H1 (cell line): ENCODE data around the gene RIT2. TPM values are rescaled to one million over a fixed set of nuclear protein-coding genes. Genes with fewer than 3 reads are reported as not detected.

ENCODE experiments used
- CTCF ChIA-PET: fragments of 300-600 bp; sonication (Branson Sonifier 250); formaldehyde crosslinking; loops from one replicate; lab custom pipeline; 2021; ENCODE audit not compliant: partially characterized antibody; lab: Charles Lee
- POLR2A ChIA-PET: fragments of 300-600 bp; sonication (Branson Sonifier 250); formaldehyde crosslinking; loops from one replicate; lab custom pipeline; 2021; ENCODE audit warnings: inconsistent platforms; ENCODE audit not compliant: partially characterized antibody; lab: Charles Lee
- DNase-seq, 2 experiments: peaks; one replicate each; pipeline versions ENCODE4 v3.0.0 to v3.0.0-alpha.2; 2010 to 2022; ENCODE audit warnings: low spot score in 2 of 2, low read depth in 1 of 2, mixed read lengths in 1 of 2
- FAIRE-seq: peaks from 2 replicates; lab custom pipeline; 2011; peaks lifted over from hg19 to GRCh38; lab: Jason Lieb, UNC
- H2AFZ ChIP-seq: 2 replicates; pipeline ENCODE4 v1.8.1; 2012; ENCODE audit warnings: low read length, inconsistent platforms
- H2AK5ac ChIP-seq: 2 replicates; pipeline ENCODE4 v1.6.1; 2013; ENCODE audit warnings: low read depth, low read length
- H2BK120ac ChIP-seq: replicated peaks from 2 replicates; pipeline ENCODE3; 2013; ENCODE audit warnings: low read depth, low read length, inconsistent platforms
- H2BK12ac ChIP-seq: 2 replicates; pipeline ENCODE4 v1.6.1; 2013; ENCODE audit warnings: low read depth, low read length
- H2BK15ac ChIP-seq: 2 replicates; pipeline ENCODE4 v1.6.1; 2013; ENCODE audit warnings: low read length
- H2BK20ac ChIP-seq: 2 replicates; pipeline ENCODE4 v1.6.1; 2013; ENCODE audit warnings: low read length
- H2BK5ac ChIP-seq: 2 replicates; pipeline ENCODE4 v1.6.1; 2013; ENCODE audit warnings: low read depth, low read length
- H3K14ac ChIP-seq: 2 replicates; pipeline ENCODE4 v1.6.1; 2013; ENCODE audit warnings: inconsistent platforms; ENCODE audit not compliant: insufficient read length
- H3K18ac ChIP-seq: 2 replicates; pipeline ENCODE4 v1.6.1; 2013; ENCODE audit warnings: low read length; ENCODE audit errors: extremely low read depth
- H3K23ac ChIP-seq: 2 replicates; pipeline ENCODE4 v1.6.1; 2013; ENCODE audit warnings: inconsistent platforms; ENCODE audit not compliant: insufficient read length
- H3K23me2 ChIP-seq: 2 replicates; pipeline ENCODE4 v1.6.1; 2013; ENCODE audit warnings: low read depth, low read length
- H3K27ac ChIP-seq: 2 replicates; pipeline ENCODE4 v1.6.1; 2011; ENCODE audit warnings: low read depth, low read length, inconsistent platforms
- H3K27me3 ChIP-seq, 4 experiments: replicated peaks in 1 of 4; 1 replicate in 1 of 4; 2 replicates in 3 of 4; pipeline versions ENCODE4 v1.6.1 to v1.8.1; 2011 to 2013; ENCODE audit warnings: low read length in 3 of 4, mild to moderate bottlenecking in 3 of 4, inconsistent platforms in 2 of 4, mixed read lengths in 2 of 4, moderate library complexity in 1 of 4; ENCODE audit not compliant: control insufficient read depth in 3 of 4, insufficient read depth in 3 of 4; ENCODE audit errors: extremely low read depth in 1 of 4
- H3K36me3 ChIP-seq, 4 experiments: 2 replicates each; pipeline versions ENCODE4 v1.6.1 to v1.8.1; 2011 to 2013; ENCODE audit warnings: mild to moderate bottlenecking in 4 of 4, low read length in 3 of 4, moderate library complexity in 2 of 4, control low read depth in 1 of 4, inconsistent platforms in 1 of 4; ENCODE audit not compliant: insufficient read depth in 4 of 4, control insufficient read depth in 2 of 4
- H3K4ac ChIP-seq: replicated peaks from 2 replicates; pipeline ENCODE3; 2013; ENCODE audit warnings: low read length, low read depth, mixed read lengths, inconsistent platforms; ENCODE audit not compliant: insufficient read length
- H3K4me1 ChIP-seq, 4 experiments: replicated peaks in 1 of 4; 1 replicate in 1 of 4; 2 replicates in 3 of 4; pipeline versions ENCODE4 v1.6.1 to v1.8.1; 2011 to 2013; ENCODE audit warnings: low read length in 3 of 4, inconsistent platforms in 2 of 4, mixed read lengths in 1 of 4; ENCODE audit not compliant: insufficient read depth in 4 of 4, control insufficient read depth in 3 of 4
- H3K4me2 ChIP-seq, 2 experiments: 2 replicates each; pipeline versions ENCODE4 v1.6.1 to v1.8.1; 2011 to 2013; ENCODE audit warnings: low read depth in 2 of 2, low read length in 2 of 2, control low read depth in 1 of 2, inconsistent platforms in 1 of 2, mild to moderate bottlenecking in 1 of 2; ENCODE audit not compliant: insufficient read depth in 1 of 2
- H3K4me3 ChIP-seq, 4 experiments: fragments of 200-600, 300-600 bp in 1 of 4; sonication (generic), shearing (Covaris generic), sonication (Bioruptor Twin) in 1 of 4; 2 replicates each; pipeline versions ENCODE4 v1.5.1 to v1.8.1; 2011 to 2016; ENCODE audit warnings: low read length in 4 of 4, low read depth in 3 of 4, control low read depth in 2 of 4, inconsistent platforms in 2 of 4, mild to moderate bottlenecking in 2 of 4, mixed read lengths in 1 of 4, moderate library complexity in 1 of 4; ENCODE audit not compliant: insufficient read depth in 2 of 4; ENCODE audit errors: extremely low read depth in 1 of 4
- H3K56ac ChIP-seq: replicated peaks from 2 replicates; pipeline ENCODE3; 2013; ENCODE audit warnings: low read depth, mild to moderate bottlenecking, mixed read lengths, low read length, inconsistent platforms; ENCODE audit not compliant: insufficient read length
- H3K79me1 ChIP-seq: 2 replicates; pipeline ENCODE4 v1.6.1; 2013; ENCODE audit warnings: low read depth, low read length, control low read depth
- H3K79me2 ChIP-seq, 2 experiments: 2 replicates each; pipeline versions ENCODE4 v1.6.1 to v1.8.1; 2012 to 2013; ENCODE audit warnings: low read length in 2 of 2, mild to moderate bottlenecking in 2 of 2, inconsistent platforms in 1 of 2; ENCODE audit not compliant: insufficient read depth in 2 of 2, control insufficient read depth in 1 of 2
- H3K9ac ChIP-seq, 4 experiments: replicated peaks in 1 of 4; 1 replicate in 1 of 4; 2 replicates in 3 of 4; pipeline versions ENCODE4 v1.6.1 to v1.8.1; 2011 to 2013; ENCODE audit warnings: low read depth in 3 of 4, low read length in 3 of 4, control low read depth in 2 of 4, mild to moderate bottlenecking in 2 of 4, moderate library complexity in 2 of 4, inconsistent platforms in 1 of 4; ENCODE audit errors: extremely low read depth in 1 of 4
- H3K9me3 ChIP-seq, 2 experiments: 2 replicates each; pipeline versions ENCODE4 v1.6.1 to v1.8.1; 2012 to 2013; ENCODE audit warnings: mild to moderate bottlenecking in 2 of 2, moderate library complexity in 2 of 2, control low read depth in 1 of 2, inconsistent platforms in 1 of 2, low read depth in 1 of 2, low read length in 1 of 2, mixed read lengths in 1 of 2; ENCODE audit not compliant: insufficient read depth in 2 of 2
- H4K20me1 ChIP-seq, 2 experiments: replicated peaks in 1 of 2; 2 replicates each; pipeline versions ENCODE3 to v1.8.1; 2011 to 2013; ENCODE audit warnings: inconsistent platforms in 2 of 2, low read length in 2 of 2, mild to moderate bottlenecking in 1 of 2; ENCODE audit not compliant: insufficient read depth in 2 of 2, control insufficient read depth in 1 of 2
- H4K5ac ChIP-seq: 2 replicates; pipeline ENCODE4 v1.6.1; 2013; ENCODE audit warnings: low read length, low read depth, mixed read lengths, inconsistent platforms; ENCODE audit not compliant: insufficient read length
- H4K8ac ChIP-seq: 2 replicates; pipeline ENCODE4 v1.8.0; 2013; ENCODE audit warnings: mild to moderate bottlenecking, moderate library complexity, low read length, inconsistent platforms; ENCODE audit not compliant: insufficient read depth; ENCODE audit errors: extremely low read depth
- H4K91ac ChIP-seq: replicated peaks from 2 replicates; pipeline ENCODE3; 2013; ENCODE audit warnings: low read length, mixed read lengths, inconsistent platforms; ENCODE audit not compliant: insufficient read length
- CREB1 ChIP-seq: IDR thresholded peaks from 2 replicates; pipeline ENCODE4 v1.6.1; 2012; ENCODE audit warnings: inconsistent platforms
- POLR2A ChIP-seq, 2 experiments: IDR thresholded peaks; 1 replicate in 1 of 2; 2 replicates in 1 of 2; pipeline ENCODE4 v1.6.1; 2011; ENCODE audit warnings: low read depth in 2 of 2, low read length in 2 of 2, mild to moderate bottlenecking in 2 of 2; ENCODE audit errors: control extremely low read depth in 1 of 2
- RNF2 ChIP-seq: fragments of 200-900, 300-1000 bp; sonication (generic); IDR thresholded peaks from 2 replicates; pipeline ENCODE4 v1.7.1; 2016; ENCODE audit warnings: borderline replicate concordance, low read depth, mild to moderate bottlenecking, antibody characterized with exemption, low read length; ENCODE audit not compliant: poor library complexity, severe bottlenecking; ENCODE audit errors: missing control alignments
- polyA plus RNA-seq, 7 experiments: library from polyadenylated mRNA; depleted of rRNA in 3 of 7; stranded (reverse) in 5 of 7; unstranded in 2 of 7; fragments of >200 nt in 5 of 7; fragments of 200-250 nt in 2 of 7; gene quantifications; 1 replicate in 5 of 7; 2 replicates in 1 of 7; 4 replicates in 1 of 7; pipeline versions ENCODE4 v1.2.1 to v1.2.3, GENCODE V29; 2011 to 2013; ENCODE audit warnings: missing spikeins in 2 of 7, mixed read lengths in 2 of 7
- total RNA-seq: library from RNA; stranded (reverse); fragmentation: NEBNext Ultra II Directional; extraction: Animal tissue kit (Norgen Biotek cat#: 25700); gene quantifications from 2 replicates; pipeline ENCODE4 v1.2.1, GENCODE V29; 2021

RIT2 gene
- total and polyA plus RNA-seq, 2 of the 8 experiments (the other 6 are each of a cell fraction or from before 2014, with no cell fraction given): 0.67 to 3.2 TPM

DNA sequence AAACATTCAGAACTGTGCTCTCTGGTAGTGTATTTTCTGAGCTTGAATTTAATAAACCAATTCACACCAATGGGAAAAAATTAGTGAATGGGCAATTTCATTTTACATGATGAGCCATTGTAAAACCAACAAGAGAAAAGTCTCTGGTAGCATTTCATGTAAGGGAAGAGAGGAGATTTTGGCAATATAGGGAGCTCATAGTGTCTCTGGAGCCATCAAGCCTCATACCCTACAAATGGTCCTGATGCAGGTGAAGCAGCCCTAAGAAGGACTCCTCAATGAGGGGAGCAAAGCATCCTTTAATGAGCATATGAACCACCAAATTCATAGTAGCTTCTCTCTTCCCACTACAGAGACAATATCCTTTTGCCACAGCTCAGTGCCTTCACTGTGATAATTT is 373.0 kb downstream of the RIT2 start:
- peak overlapping the region; percentile 55 to 61 for H3K4me2 ChIP-seq
- no peak overlapping the region for H3K23ac ChIP-seq
- peak in 1 of 2 experiments; percentile 49; a peak in 1 of 3 replicates for TF ChIP-seq POLR2A (IDR thresholded peaks at IDR 0.05; ENCODE audit: control extremely low read depth in 1 of 2, low read depth in 2 of 2, low read length in 2 of 2)
- no peak for TF ChIP-seq CREB1
- no peak for TF ChIP-seq RNF2
- TF ChIP-seq, all 59 proteins: peak for 1
- peak overlapping the region; percentile 81 for H2BK120ac ChIP-seq
- peak overlapping the region in 1 of 4 experiments; percentile 48; a peak in 2 of 8 replicates for H3K4me3 ChIP-seq
- H3K36me3 ChIP-seq: no peaks in the 10 kb centered on the region
- H4K20me1 ChIP-seq: no peaks in the 10 kb centered on the region
- no peaks in the 10 kb centered on the region; the same call in 1 of the 2 replicates for H3K23me2 ChIP-seq
- H3K9ac ChIP-seq: peak overlapping the region in 2 of 4 experiments; percentile 1 to 31; a peak in 1 of 7 replicates
- no peaks in the 10 kb centered on the region for H3K79me1 ChIP-seq
- ChIA-PET CTCF (interaction anchor here (0.9 to 2.5 kb wide), 6 partner anchors 13 to 529 kb away, joined by 3 to 10 read pairs (median 4); no protein-coding TSS in a partner anchor), POLR2A (interaction anchor here (0.8 to 2.7 kb wide), 10 partner anchors 8 to 529 kb away, joined by 3 to 7 read pairs (median 4); no protein-coding TSS in a partner anchor)
- no peaks in the 10 kb centered on the region for H3K79me2 ChIP-seq
- H3K4ac ChIP-seq: peak overlapping the region; percentile 54
- H3K4me1 ChIP-seq: peaks cover 2 to 22% (median 12%) of the 10 kb centered on the region in 4 experiments; a peak in 4 of 7 replicates
- peak overlapping the region; percentile 73 for H3K27ac ChIP-seq
- H4K91ac ChIP-seq: peak overlapping the region; percentile 82
- no peak overlapping the region for H2BK15ac ChIP-seq
- DNase-seq: no peak
- no peak overlapping the region for H2AFZ ChIP-seq
- H3K9me3 ChIP-seq: no peaks in the 10 kb centered on the region
- H4K5ac ChIP-seq: peak overlapping the region; percentile 75
- no peak overlapping the region for H2BK20ac ChIP-seq
- H2BK12ac ChIP-seq: peak overlapping the region; percentile 20
- H2BK5ac ChIP-seq: peak overlapping the region; percentile 85; the same call in 1 of the 2 replicates
- H4K8ac ChIP-seq: no peak overlapping the region
- no peaks in the 10 kb centered on the region for H3K27me3 ChIP-seq
- FAIRE-seq: no peak
- peak overlapping the region; percentile 60 for H3K18ac ChIP-seq
- peak overlapping the region; percentile 61 for H3K14ac ChIP-seq
- peak overlapping the region; percentile 56 for H3K56ac ChIP-seq
- H2AK5ac ChIP-seq: no peak overlapping the region
